ENCODE measurements around the gene HCFC1R1. TPM values are rescaled to one million over a fixed set of nuclear protein-coding genes. Genes with fewer than 3 reads are reported as not detected.
"Not testable (repeated sequence)": the region's sequence is repeated elsewhere in the genome, so short reads cannot be mapped to it uniquely, and the experiment has no call there.

HCFC1R1 gene
- total and polyA plus RNA-seq, 7 experiments from 2014 or later = 11.5 to 29.6 (median 14.9) TPM

DNA sequence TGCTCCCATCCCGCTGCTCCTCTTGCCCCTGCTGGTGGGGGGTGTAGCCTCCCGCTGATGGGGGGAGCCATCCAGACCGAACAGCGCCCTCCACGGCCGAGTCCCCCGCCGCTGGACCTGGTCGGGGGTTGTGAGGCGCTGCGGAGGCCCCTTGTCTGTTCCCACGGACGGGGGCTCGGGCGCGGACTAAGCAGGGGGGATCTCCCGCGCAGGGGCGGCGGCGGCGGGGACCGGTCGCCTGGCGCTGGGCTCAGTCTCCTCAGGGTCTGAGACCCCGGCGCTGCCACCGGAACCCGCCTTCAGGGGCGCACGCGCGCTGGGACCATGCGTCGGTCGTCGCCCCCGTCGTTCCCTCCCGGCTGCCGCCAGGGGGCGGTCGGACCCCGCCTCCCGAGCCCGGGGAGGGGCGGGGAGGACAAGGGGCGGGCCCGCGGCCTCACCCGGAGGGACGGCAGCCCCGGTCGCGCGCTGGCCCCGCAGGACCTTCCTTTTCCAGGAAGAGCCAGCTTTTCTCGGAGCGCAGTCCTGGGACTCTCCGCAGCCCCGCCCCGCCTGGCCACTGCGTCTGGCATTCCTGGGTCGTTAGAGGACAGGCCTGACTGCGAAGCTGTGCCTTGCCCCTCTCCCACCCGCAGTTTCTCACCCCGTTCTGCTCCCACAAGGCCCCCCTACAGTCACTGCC is 35.4 kb upstream of the HCFC1R1 start:
- Mint-ChIP-seq H3K9me3 (peaks cover 0 to 6% (median 0%) of the 10 kb centered on the region in 11 donors), H3K4me3 (peak overlapping the region; percentile 79 to 95 (median 88)), H3K36me3 (peaks cover 0 to 47% (median 0%) of the 10 kb centered on the region in 5 donors), H3K4me1 (peaks cover 39 to 63% (median 47%) of the 10 kb centered on the region in 7 donors), H3K27me3 (no peaks in the 10 kb centered on the region), H3K27ac (peak overlapping the region in 8 of 9 donors; percentile 72 to 91 (median 85))
- H3K27ac ChIP-seq (ENCODE audit: low read depth, low read length) = peak overlapping the region; percentile 89
- H3K9me3 ChIP-seq (ENCODE audit: control insufficient read depth in 2 of 3, low read length in 3 of 3) = no peaks in the 10 kb centered on the region
- peaks cover 25 to 46% of the 10 kb centered on the region in 2 donors for H3K4me1 ChIP-seq (ENCODE audit: control insufficient read depth in 2 of 2, insufficient read depth in 2 of 2, low read length in 2 of 2)
- DNase-seq = peak; percentile 76 to 97 (median 89)
- H3K27me3 ChIP-seq (ENCODE audit: control insufficient read depth in 2 of 2, insufficient read depth in 2 of 2, low read length in 2 of 2) = no peaks in the 10 kb centered on the region
- ChIA-PET POLR2A (interaction anchor here (0.5 to 10.4 kb wide), 28 partner anchors 10 to 300 kb away, joined by 3 to 182 read pairs (median 4); partner anchors contain the start of genes HCFC1R1, THOC6 and ZNF213), CTCF (interaction anchor here (0.8 to 13.9 kb wide), 32 partner anchors 10 to 113 kb away, joined by 3 to 244 read pairs (median 4); partner anchors contain the start of gene ZNF213)
- peaks cover 0 to 5% (median 0%) of the 10 kb centered on the region in 3 experiments for H3K36me3 ChIP-seq (ENCODE audit: control insufficient read depth in 2 of 3, insufficient read depth in 3 of 3, low read length in 3 of 3)
- intact Hi-C loops (cut with micrococcal nuclease) = loop anchor here (1.0 to 2.0 kb wide), 10 partner anchors 16 to 107 kb away; no protein-coding TSS in a partner anchor
- peak; percentile 95 for ATAC-seq
- peak overlapping the region; percentile 77 for H3K4me3 ChIP-seq (ENCODE audit: low read length)

DNA sequence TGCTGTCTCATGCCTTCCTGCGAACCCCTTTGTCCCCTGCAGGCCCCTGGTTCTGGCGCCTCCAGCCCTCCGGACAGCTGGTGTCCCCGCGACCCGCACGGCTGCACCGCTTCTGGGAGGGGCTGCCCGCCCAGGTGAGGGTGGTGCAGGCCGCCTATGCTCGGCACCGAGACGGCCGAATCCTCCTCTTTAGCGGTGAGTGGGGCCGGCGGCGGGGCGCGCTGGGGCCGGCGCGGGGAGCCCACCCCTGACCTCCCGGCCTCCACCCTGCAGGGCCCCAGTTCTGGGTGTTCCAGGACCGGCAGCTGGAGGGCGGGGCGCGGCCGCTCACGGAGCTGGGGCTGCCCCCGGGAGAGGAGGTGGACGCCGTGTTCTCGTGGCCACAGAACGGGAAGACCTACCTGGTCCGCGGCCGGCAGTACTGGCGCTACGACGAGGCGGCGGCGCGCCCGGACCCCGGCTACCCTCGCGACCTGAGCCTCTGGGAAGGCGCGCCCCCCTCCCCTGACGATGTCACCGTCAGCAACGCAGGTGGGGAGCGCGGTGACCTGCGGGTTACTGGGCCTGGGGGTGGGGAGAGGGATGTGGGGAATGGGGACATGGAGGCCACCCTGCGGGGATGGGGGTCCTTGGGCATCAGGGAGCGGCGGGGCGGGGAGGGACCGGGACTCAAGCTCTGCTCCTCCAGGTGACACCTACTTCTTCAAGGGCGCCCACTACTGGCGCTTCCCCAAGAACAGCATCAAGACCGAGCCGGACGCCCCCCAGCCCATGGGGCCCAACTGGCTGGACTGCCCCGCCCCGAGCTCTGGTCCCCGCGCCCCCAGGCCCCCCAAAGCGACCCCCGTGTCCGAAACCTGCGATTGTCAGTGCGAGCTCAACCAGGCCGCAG is 34.6 kb upstream of the HCFC1R1 start:
- DNase-seq = peak in 4 of 9 donors; percentile 42 to 61 (median 52)
- H3K27ac ChIP-seq (ENCODE audit: low read depth, low read length) = peak overlapping the region; percentile 89
- POLR2A ChIA-PET = interaction anchor here (0.6 to 10.4 kb wide), 20 partner anchors 10 to 253 kb away, joined by 3 to 182 read pairs (median 4); partner anchors contain the start of gene ZNF213
- peaks cover 34 to 62% (median 48%) of the 10 kb centered on the region in 7 donors for H3K4me1 Mint-ChIP-seq
- peak; percentile 65 for ATAC-seq
- H3K9me3 ChIP-seq (ENCODE audit: control insufficient read depth in 2 of 3, low read length in 3 of 3) = no peaks in the 10 kb centered on the region
- CTCF ChIA-PET = interaction anchor here (0.8 to 13.9 kb wide), 21 partner anchors 9 to 113 kb away, joined by 3 to 244 read pairs (median 4); partner anchors contain the start of gene ZNF213
- H3K36me3 Mint-ChIP-seq = peaks cover 0 to 48% (median 3%) of the 10 kb centered on the region in 5 donors
- peak overlapping the region in 8 of 9 donors; percentile 38 to 93 (median 84) for H3K27ac Mint-ChIP-seq
- H3K4me1 ChIP-seq (ENCODE audit: control insufficient read depth in 2 of 2, insufficient read depth in 2 of 2, low read length in 2 of 2) = peaks cover 25 to 46% of the 10 kb centered on the region in 2 donors
- peak overlapping the region; percentile 79 to 95 (median 88) for H3K4me3 Mint-ChIP-seq
- peaks cover 0 to 10% (median 0%) of the 10 kb centered on the region in 3 experiments for H3K36me3 ChIP-seq (ENCODE audit: control insufficient read depth in 2 of 3, insufficient read depth in 3 of 3, low read length in 3 of 3)
- peak overlapping the region; percentile 77 for H3K4me3 ChIP-seq (ENCODE audit: low read length)
- no peaks in the 10 kb centered on the region for H3K27me3 Mint-ChIP-seq
- intact Hi-C loops (cut with micrococcal nuclease) = loop anchor here (1.0 to 2.0 kb wide), 12 partner anchors 16 to 108 kb away; no protein-coding TSS in a partner anchor
- H3K27me3 ChIP-seq (ENCODE audit: control insufficient read depth in 2 of 2, insufficient read depth in 2 of 2, low read length in 2 of 2) = no peaks in the 10 kb centered on the region
- H3K9me3 Mint-ChIP-seq = peaks cover 0 to 2% (median 0%) of the 10 kb centered on the region in 11 donors

- POLR2A ChIA-PET = interaction anchor here (1.0 to 10.4 kb wide), 14 partner anchors 10 to 111 kb away, joined by 3 to 182 read pairs (median 6); partner anchors contain the start of gene ZNF213
- Mint-ChIP-seq H3K4me1 (peaks cover 30 to 58% (median 42%) of the 10 kb centered on the region in 7 donors), H3K36me3 (peaks cover 0 to 45% (median 3%) of the 10 kb centered on the region in 5 donors), H3K27ac (peak overlapping the region in 4 of 9 donors; percentile 24 to 93 (median 40)), H3K9me3 (no peaks in the 10 kb centered on the region), H3K4me3 (peak overlapping the region in 8 of 10 donors; percentile 21 to 94 (median 68)), H3K27me3 (no peaks in the 10 kb centered on the region)
- no peaks in the 10 kb centered on the region for H3K27me3 ChIP-seq (ENCODE audit: control insufficient read depth in 2 of 2, insufficient read depth in 2 of 2, low read length in 2 of 2)
- ATAC-seq (no peak), DNase-seq (no peak)
- no peaks in the 10 kb centered on the region for H3K9me3 ChIP-seq (ENCODE audit: control insufficient read depth in 2 of 3, low read length in 3 of 3)
- H3K4me3 ChIP-seq (ENCODE audit: low read length) = no peak overlapping the region
- H3K36me3 ChIP-seq (ENCODE audit: control insufficient read depth in 2 of 3, insufficient read depth in 3 of 3, low read length in 3 of 3) = peaks cover 0 to 10% (median 0%) of the 10 kb centered on the region in 3 experiments
- H3K27ac ChIP-seq (ENCODE audit: low read depth, low read length) = no peak overlapping the region
- H3K4me1 ChIP-seq (ENCODE audit: control insufficient read depth in 2 of 2, insufficient read depth in 2 of 2, low read length in 2 of 2) = peaks cover 25 to 46% of the 10 kb centered on the region in 2 donors
- intact Hi-C loops (cut with micrococcal nuclease) = loop anchor here (1.0 to 2.0 kb wide), 5 partner anchors 17 to 101 kb away; no protein-coding TSS in a partner anchor
- CTCF ChIA-PET = interaction anchor here (0.8 to 13.9 kb wide), 9 partner anchors 10 to 101 kb away, joined by 3 to 244 read pairs (median 9); partner anchors contain the start of gene ZNF213
Measured at GRCh38 chr16:3057181-3058138, 33.7 kb upstream of the HCFC1R1 start.

DNA sequence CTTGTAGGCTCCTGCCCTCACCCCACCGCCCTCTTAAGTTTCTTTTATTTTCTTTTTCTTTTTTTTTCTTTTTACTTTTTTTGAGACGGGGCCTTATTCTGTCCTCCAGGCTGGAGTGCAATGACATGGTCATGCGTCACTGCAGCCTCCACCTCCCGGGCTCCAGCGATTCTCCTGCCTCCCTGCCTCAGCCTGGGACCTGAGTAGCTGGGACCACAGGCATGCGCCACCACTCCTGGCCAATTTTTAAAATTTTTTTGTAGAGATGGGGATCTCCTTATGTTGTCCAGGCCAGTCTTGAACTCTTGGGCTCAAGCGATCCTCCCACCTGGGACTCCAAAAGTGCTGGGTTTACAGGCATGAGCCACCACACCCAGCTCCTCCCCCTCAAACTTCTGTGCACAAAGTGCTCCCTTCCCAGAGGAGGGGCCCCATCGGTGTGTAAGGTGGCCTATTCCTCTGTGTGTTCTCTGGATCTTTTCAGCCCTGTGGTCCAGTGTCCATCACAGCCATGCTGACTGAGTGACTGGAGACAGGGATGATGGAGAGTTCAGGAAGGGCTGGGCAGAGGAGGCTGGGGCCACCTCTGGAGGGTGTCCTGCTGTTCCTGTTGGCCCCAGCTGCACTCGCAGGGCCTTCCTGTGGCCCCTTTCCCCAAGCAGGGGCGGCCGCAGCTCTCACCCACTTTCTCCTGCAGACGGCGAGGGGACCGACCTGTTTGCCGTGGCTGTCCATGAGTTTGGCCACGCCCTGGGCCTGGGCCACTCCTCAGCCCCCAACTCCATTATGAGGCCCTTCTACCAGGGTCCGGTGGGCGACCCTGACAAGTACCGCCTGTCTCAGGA is 32.8 kb upstream of the HCFC1R1 start:
- ChIA-PET POLR2A (interaction anchor here (0.5 to 1.7 kb wide), 3 partner anchors 9 to 112 kb away, joined by 3 to 7 read pairs (median 5); no protein-coding TSS in a partner anchor), CTCF (interaction anchor here (0.7 to 13.9 kb wide), 3 partner anchors 28 to 606 kb away, joined by 3 to 244 read pairs (median 4); partner anchors contain the start of gene ZNF213)
- intact Hi-C loops (cut with micrococcal nuclease) = no loop called here
- no peaks in the 10 kb centered on the region for H3K27me3 Mint-ChIP-seq
- peaks cover 0 to 47% (median 3%) of the 10 kb centered on the region in 5 donors for H3K36me3 Mint-ChIP-seq
- H3K36me3 ChIP-seq (ENCODE audit: control insufficient read depth in 2 of 3, insufficient read depth in 3 of 3, low read length in 3 of 3) = peaks cover 0 to 10% (median 0%) of the 10 kb centered on the region in 3 experiments
- no peaks in the 10 kb centered on the region for H3K9me3 ChIP-seq (ENCODE audit: control insufficient read depth in 2 of 3, low read length in 3 of 3)
- H3K4me3 Mint-ChIP-seq = peak overlapping the region in 5 of 10 donors; percentile 54 to 94 (median 88)
- H3K4me1 ChIP-seq (ENCODE audit: control insufficient read depth in 2 of 2, insufficient read depth in 2 of 2, low read length in 2 of 2) = peaks cover 25 to 46% of the 10 kb centered on the region in 2 donors
- DNase-seq (no peak), ATAC-seq (no peak)
- H3K9me3 Mint-ChIP-seq = no peaks in the 10 kb centered on the region
- peak overlapping the region in 2 of 9 donors; percentile 24 to 93 for H3K27ac Mint-ChIP-seq
- H3K27ac ChIP-seq (ENCODE audit: low read depth, low read length) = no peak overlapping the region
- H3K4me1 Mint-ChIP-seq = peaks cover 23 to 60% (median 43%) of the 10 kb centered on the region in 7 donors
- no peak overlapping the region for H3K4me3 ChIP-seq (ENCODE audit: low read length)
- no peaks in the 10 kb centered on the region for H3K27me3 ChIP-seq (ENCODE audit: control insufficient read depth in 2 of 2, insufficient read depth in 2 of 2, low read length in 2 of 2)

DNA sequence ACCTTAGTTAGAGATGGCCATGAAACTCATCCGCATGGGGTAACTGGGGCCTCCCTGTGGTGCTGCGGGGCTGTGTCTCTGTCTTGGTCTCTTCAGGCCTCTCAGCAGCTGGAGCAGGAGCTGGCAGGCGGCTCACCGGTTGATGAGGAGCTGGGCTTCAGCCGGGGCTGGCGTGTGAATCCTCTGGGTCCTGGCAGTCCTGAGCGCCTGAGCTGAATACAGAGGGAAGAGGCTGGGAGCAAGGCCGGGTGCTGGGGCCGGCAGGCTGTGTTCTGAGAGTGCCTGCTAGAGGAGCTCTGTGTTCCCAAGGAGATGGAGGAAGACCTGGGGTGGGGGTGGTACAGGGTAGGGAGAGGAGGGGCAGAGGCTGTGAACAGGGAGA is 32.0 kb upstream of the HCFC1R1 start:
- peaks cover 23 to 67% (median 51%) of the 10 kb centered on the region in 7 donors for H3K4me1 Mint-ChIP-seq

More for the DNA sequence above, 32.0 kb upstream of the HCFC1R1 start:
- H3K27me3 ChIP-seq (ENCODE audit: control insufficient read depth in 2 of 2, insufficient read depth in 2 of 2, low read length in 2 of 2); H3K27me3 Mint-ChIP-seq; DNase-seq; ATAC-seq; H3K4me3 ChIP-seq (ENCODE audit: low read length); H3K9me3 ChIP-seq (ENCODE audit: control insufficient read depth in 2 of 3, low read length in 3 of 3); intact Hi-C loops (cut with micrococcal nuclease); H3K9me3 Mint-ChIP-seq: not testable (repeated sequence)
- peaks cover 0 to 10% (median 0%) of the 10 kb centered on the region in 3 experiments for H3K36me3 ChIP-seq (ENCODE audit: control insufficient read depth in 2 of 3, insufficient read depth in 3 of 3, low read length in 3 of 3)
- Mint-ChIP-seq H3K36me3 (peaks cover 0 to 54% (median 3%) of the 10 kb centered on the region in 5 donors), H3K4me3 (peak overlapping the region in 6 of 10 donors; percentile 10 to 90 (median 54)), H3K27ac (peak overlapping the region in 4 of 9 donors; percentile 67 to 93 (median 74))
- ChIA-PET POLR2A (interaction anchor here (1.0 to 1.7 kb wide), 2 partner anchors 8 to 10 kb away, joined by 3 to 5 read pairs; partner anchors contain the start of gene IL32), CTCF (interaction anchor here (13.9 kb wide), 1 partner anchor 74 kb away, joined by 244 read pairs; the partner anchor contains the start of gene ZNF213)
- H3K4me1 ChIP-seq (ENCODE audit: control insufficient read depth in 2 of 2, insufficient read depth in 2 of 2, low read length in 2 of 2) = peaks cover 25 to 46% of the 10 kb centered on the region in 2 donors
- peak overlapping the region; percentile 21 for H3K27ac ChIP-seq (ENCODE audit: low read depth, low read length)

Measured in naive thymus-derived CD4-positive, alpha-beta T cell (primary cell).